GM18499 (cell line): ENCODE results near the gene TTC7B.

Source experiments
- ATAC-seq: cut with Tn5 transposase; IDR thresholded peaks from one replicate; pipeline ENCODE4 v1.9.1; 2021; ENCODE audit warnings: moderate number of reproducible peaks; ENCODE audit not compliant: insufficient read depth, unreplicated experiment

The TTC7B gene

DNA sequence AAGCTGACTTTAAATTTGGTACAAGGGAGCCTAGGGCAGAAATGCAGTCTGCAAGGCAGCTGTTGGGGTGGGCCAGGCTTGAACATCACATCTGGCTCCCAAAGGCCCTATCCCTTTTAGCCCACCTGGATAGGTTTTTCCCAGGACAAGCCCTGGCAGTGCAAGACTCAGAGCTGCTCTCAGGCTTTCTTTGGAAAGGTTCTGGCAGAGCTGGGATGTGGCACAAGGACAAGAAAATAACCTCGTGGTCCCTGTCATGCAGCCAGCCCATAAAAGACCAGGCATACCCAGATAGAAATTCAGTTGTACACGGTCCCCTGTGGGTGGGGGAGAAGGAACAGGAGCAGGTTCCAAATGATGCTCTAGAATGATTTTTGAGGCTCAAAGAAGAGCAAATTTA lies 206.9 kb downstream of the TTC7B start:
- ATAC-seq, result no peak

- ATAC-seq, result peak; percentile 49
Observed at GRCh38 chr14:90608929-90609341, 207.3 kb downstream of the TTC7B start.

GRCh38 chr14:90608281-90608680 lies 207.9 kb downstream of the TTC7B start:
- ATAC-seq, result no peak

GRCh38 chr14:90607141-90607540 lies 209.1 kb downstream of the TTC7B start:
- no peak for ATAC-seq

- ATAC-seq, result no peak
Observed at GRCh38 chr14:90606434-90606833, 209.8 kb downstream of the TTC7B start.

DNA sequence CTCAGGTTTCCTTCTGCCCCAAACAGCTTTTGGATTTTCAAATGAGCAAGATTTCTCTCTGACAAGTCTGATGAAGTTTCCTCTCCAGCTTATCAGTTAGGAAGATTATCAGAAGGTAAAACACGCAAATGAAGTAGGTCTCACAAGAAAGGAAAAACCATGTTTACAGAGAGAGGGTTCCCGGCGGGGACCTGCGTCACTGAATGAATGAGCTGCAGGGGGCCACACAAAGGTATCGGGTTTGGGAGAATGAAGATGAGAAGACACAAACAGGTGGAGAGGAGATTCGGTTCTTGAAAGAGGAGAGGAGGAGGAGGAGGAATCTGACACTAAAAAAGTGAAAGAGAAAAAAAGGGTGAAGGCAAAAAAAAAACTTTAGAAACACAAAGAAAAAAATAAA lies 210.8 kb downstream of the TTC7B start:
- no peak for ATAC-seq

DNA sequence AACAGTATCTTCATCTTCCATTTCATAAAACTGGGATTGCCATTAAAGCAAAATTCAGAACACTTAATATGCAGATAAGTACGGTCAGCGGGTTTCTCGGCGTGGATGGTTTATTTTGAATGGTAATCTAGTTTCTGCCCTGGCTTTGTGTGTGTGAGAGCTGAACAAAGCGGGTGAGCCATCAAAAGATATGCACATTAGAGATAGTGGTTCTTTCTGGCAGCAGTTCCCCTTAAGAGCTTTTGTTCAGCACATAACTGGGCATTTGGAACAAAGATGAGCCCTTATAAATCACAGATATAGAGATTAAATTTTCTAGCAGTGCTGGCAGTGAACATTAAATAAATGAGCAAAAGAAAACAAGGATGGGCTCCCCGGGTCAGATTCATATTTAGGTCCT lies 211.9 kb downstream of the TTC7B start:
- ATAC-seq, result no peak

- ATAC-seq, result no peak
Observed at GRCh38 chr14:90603841-90604240, 212.4 kb downstream of the TTC7B start.

DNA sequence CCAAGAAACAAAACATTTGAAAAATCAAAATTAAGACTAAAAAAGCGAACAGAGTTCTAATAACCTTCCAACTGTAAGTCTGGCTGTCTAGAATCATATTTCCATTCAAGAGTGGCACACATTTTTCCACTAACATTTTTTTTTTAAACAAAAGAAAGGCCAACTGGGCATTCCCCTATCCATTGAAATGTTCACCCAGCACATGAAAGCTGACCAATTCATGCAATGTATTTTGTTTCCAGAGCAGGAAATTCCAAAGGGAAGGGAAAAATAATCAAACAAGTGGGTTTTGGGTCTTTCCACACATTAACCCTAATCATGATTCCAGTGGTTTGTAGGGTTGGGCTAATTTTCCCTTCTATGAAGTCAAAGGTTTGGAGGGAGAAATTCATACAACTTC lies 212.9 kb downstream of the TTC7B start:
- ATAC-seq, result no peak

DNA sequence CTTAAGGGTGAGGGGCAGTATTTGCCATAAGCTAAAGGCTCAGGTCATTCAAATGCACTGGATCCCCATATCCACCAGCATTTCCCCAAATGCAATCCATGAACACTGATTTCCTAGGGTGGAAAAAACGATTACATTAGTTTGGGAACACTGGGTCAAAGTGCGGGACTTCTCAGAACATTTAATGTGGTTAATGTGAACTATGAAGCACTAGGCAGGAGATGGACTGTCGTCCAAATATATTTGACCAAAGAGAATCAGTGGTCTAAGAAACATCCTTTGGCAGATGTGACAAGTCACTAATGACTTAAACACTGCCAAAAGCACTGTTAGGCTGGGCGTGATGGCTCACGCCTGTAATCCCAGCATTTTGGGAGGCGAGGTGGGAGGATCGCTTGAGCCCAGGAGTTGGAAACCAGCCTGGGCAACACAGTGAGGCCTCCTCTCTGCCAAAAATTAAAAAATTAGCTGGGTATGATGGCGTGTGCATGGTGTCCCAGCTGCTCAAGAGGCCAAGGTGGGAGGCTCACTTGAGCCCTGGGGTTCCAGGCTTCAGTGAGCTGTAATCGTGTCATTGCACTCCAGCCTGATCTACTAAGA lies 214.0 kb downstream of the TTC7B start:
- ATAC-seq, result no peak

GRCh38 chr14:90601563-90601962 lies 214.7 kb downstream of the TTC7B start:
- ATAC-seq, result no peak

GRCh38 chr14:90600619-90601018 lies 215.6 kb downstream of the TTC7B start:
- no peak for ATAC-seq

GRCh38 chr14:90599748-90600507 lies 216.3 kb downstream of the TTC7B start:
- ATAC-seq, result no peak

DNA sequence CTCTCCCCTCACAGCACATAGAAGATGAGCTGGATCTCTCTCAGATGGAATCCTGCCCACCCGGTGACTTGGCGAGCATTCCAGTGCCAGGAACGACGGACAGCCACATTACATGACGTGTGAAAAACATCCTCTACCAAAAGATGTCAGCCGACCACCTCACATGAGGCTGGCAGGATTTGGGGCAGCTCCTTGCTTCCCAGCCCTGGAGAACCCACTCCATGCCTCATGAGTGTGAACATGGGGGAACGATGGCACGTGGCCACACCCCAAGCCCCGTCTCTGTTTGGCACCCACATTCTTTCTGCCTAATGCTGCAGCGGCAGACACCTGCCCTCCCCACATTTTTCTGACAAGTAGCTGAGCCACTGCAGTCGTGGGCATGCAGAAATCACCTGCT lies 216.9 kb downstream of the TTC7B start:
- no peak for ATAC-seq

- ATAC-seq, result no peak
Observed at GRCh38 chr14:90597961-90598360, 218.3 kb downstream of the TTC7B start.

DNA sequence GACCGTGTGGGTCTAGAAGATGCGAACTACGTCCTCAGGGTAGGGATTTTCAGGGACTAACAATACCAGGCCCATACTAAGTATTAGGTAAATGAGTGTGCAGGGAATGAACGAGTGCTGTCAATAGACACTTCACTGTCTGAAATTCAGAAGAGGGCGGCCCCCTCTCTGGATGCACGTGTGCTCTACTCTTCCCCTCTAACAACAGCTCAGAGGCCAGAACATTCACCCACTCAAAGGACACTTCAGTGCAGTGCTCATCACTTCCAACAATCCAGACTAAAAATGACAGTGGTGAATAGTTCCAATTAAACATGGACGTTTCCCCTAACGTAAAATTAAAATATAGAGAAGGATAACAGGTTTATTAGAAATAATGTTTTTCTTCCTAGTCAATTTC lies 219.5 kb downstream of the TTC7B start:
- ATAC-seq, result no peak

DNA sequence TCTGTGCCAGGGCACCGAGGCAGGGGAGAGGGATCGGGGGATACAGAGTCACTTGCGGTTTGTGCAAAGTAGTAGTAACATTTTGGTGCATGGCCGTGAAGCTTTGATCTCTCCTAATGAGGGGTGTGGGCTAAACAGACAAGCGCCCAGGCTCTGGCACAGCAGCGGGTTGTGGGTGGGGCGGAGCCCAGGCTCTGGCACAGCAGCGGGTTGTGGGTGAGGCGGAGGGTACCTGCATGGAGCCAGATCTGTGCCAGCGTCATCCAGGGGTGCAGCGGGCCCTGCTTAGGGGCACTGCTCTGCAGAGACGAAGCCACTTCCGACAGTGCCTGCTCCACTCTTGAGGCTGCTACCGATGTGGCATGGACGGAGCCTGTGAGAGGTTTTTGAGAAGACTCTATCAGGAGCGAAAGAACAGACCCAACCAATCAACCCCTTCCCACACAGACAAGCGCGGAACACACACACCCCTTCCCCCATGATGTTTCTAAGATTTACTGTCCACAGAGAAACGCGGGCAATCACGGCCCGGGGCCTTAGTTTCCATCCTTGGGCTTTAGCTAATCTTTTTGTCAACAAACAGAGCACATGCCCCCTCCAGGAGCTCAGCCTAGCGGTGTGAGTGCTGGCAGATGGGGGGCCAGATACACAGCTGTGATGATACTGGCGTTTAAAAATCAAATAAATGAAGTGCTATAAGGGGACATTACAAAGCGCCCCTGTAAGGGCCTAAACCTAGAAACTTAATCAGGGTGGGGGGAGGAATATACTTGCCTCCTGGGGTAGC lies 222.8 kb downstream of the TTC7B start:
- no peak for ATAC-seq

- ATAC-seq, result no peak
Observed at GRCh38 chr14:90592655-90593054, 223.6 kb downstream of the TTC7B start.

DNA sequence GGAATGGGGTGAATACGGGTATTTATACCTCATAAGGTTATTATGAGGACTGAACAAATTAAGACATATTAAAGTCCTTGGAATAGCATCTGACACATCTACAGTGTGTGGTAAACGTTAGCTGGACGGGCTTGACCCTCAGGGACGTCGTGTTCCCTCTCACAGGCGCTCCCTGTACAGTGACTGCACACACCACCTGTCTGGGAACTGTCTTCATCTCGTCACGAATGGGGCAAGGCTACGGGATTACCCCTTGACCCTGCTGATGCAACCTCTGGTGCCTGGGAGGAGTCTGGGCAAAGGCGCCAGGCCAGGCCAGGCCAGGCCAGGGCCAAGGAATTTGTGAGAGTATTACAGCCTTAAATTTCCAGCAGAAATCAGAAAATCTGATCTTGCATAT lies 228.3 kb downstream of the TTC7B start:
- no peak for ATAC-seq

DNA sequence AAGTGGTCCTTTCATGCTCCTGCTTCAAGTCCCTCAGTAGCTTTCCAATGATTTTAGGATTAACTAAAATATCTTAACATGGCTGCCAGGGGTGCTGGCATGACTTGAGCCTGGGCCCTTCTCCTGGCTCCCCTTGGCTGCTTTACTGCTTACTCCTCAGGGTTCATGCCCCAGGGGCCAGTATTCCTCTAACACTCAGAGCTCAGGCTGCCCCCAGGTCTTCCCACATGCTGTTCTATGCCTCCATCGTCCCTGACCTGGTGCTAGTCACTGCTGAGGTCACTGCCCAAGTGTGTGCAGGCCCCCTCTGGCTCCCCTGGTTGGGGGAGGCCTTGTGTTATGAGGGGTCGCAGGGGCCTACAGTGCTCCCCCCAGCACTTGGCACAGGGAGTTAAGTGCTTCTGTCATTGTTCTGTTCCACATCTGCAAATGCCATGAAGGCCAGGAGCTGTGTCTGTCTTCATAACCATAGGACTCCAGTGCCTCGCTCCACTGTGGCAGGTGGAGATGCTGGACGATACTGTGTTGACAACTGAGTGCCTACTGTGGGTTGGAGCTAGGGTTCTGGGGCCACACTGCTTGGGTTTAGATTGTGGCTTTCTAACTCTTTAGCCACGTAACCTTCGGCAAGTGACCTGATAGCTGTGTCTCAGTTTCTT lies 228.8 kb downstream of the TTC7B start:
- no peak for ATAC-seq

DNA sequence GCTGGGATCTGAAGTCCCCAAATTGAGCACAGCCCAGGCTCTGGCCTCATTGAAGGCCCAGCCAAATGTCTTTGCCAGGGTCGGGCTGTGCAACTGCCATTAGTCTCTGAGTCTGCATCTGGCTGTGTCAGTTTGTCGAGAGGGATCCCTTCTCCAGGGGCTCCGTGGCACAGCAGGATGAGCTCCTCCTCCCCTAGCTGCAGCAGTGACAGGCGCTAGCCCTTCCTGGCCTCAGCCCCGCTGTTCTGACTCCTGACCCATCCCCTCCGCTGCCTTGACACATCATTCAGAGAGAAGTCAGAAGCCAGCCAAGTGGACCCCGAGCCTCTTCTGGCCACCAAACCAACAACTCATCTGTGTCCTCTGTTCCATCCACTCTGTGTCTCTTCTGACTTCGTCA lies 231.1 kb downstream of the TTC7B start:
- ATAC-seq, result no peak
